ENCODE results near the gene WDR47.

The WDR47 gene

GRCh38 chr1:109061183-109061582 lies 19.3 kb upstream of the WDR47 start:
- no peak for ATAC-seq
- TF ChIP-seq ARNTL (CRISPR knock-in tag; IDR thresholded peaks at IDR 0.05; ENCODE audit: borderline replicate concordance, low read depth), result no peak
- TF ChIP-seq GLIS3 (CRISPR knock-in tag; IDR thresholded peaks at IDR 0.05), result no peak
- TF ChIP-seq TCF4 (CRISPR knock-in tag; IDR thresholded peaks at IDR 0.05; ENCODE audit: borderline replicate concordance), result no peak
- no peak for TF ChIP-seq CREB5 (CRISPR knock-in tag; IDR thresholded peaks at IDR 0.05; ENCODE audit: low read depth)
- TF ChIP-seq ZNF565 (CRISPR knock-in tag; conservative IDR thresholded peaks at IDR 0.05; ENCODE audit: low read depth), result no peak
- TF ChIP-seq ZNF70 (CRISPR knock-in tag; IDR thresholded peaks at IDR 0.05), result no peak
- TF ChIP-seq ZNF8 (CRISPR knock-in tag; IDR thresholded peaks at IDR 0.05), result no peak
- no peak for TF ChIP-seq ZFP3 (CRISPR knock-in tag; IDR thresholded peaks at IDR 0.05)
- TF ChIP-seq SNAI2 (CRISPR knock-in tag; IDR thresholded peaks at IDR 0.05), result no peak
- TF ChIP-seq RARB (CRISPR knock-in tag; IDR thresholded peaks at IDR 0.05), result no peak
- no peak for TF ChIP-seq BACH2 (CRISPR knock-in tag; IDR thresholded peaks at IDR 0.05; ENCODE audit: borderline replicate concordance)
- no peak for TF ChIP-seq PPARA (CRISPR knock-in tag; IDR thresholded peaks at IDR 0.05; ENCODE audit: borderline replicate concordance)
- TF ChIP-seq TSHZ2 (CRISPR knock-in tag; IDR thresholded peaks at IDR 0.05), result no peak

- no peak for ATAC-seq
- TF ChIP-seq TSHZ2 (CRISPR knock-in tag; IDR thresholded peaks at IDR 0.05) (no peak), TOX (CRISPR knock-in tag; IDR thresholded peaks at IDR 0.05; ENCODE audit: borderline replicate concordance) (no peak), SNAI2 (CRISPR knock-in tag; IDR thresholded peaks at IDR 0.05) (no peak), ZNF565 (CRISPR knock-in tag; conservative IDR thresholded peaks at IDR 0.05; ENCODE audit: low read depth) (no peak), CSRNP3 (CRISPR knock-in tag; IDR thresholded peaks at IDR 0.05) (no peak), ESRRG (CRISPR knock-in tag; IDR thresholded peaks at IDR 0.05) (no peak), TCF4 (CRISPR knock-in tag; IDR thresholded peaks at IDR 0.05; ENCODE audit: borderline replicate concordance) (no peak), POU6F1 (CRISPR knock-in tag; IDR thresholded peaks at IDR 0.05; ENCODE audit: borderline replicate concordance, low read depth) (no peak), ARNTL (CRISPR knock-in tag; IDR thresholded peaks at IDR 0.05; ENCODE audit: borderline replicate concordance, low read depth) (no peak), CSDC2 (CRISPR knock-in tag; IDR thresholded peaks at IDR 0.05) (no peak), CREB5 (CRISPR knock-in tag; IDR thresholded peaks at IDR 0.05; ENCODE audit: low read depth) (no peak), RARB (CRISPR knock-in tag; IDR thresholded peaks at IDR 0.05) (no peak), PATZ1 (CRISPR knock-in tag; IDR thresholded peaks at IDR 0.05; ENCODE audit: borderline replicate concordance) (no peak), ZNF8 (CRISPR knock-in tag; IDR thresholded peaks at IDR 0.05) (no peak), ISL1 (CRISPR knock-in tag; IDR thresholded peaks at IDR 0.05) (no peak), ZFP30 (CRISPR knock-in tag; IDR thresholded peaks at IDR 0.05) (no peak), ZC3H10 (CRISPR knock-in tag; IDR thresholded peaks at IDR 0.05) (no peak), OSR1 (CRISPR knock-in tag; IDR thresholded peaks at IDR 0.05) (no peak), BACH2 (CRISPR knock-in tag; IDR thresholded peaks at IDR 0.05; ENCODE audit: borderline replicate concordance) (no peak)
Observed at GRCh38 chr1:109060707-109061106, 18.8 kb upstream of the WDR47 start.
